ENCODE measurements around the gene MLC1. TPM values are rescaled to one million over a fixed set of nuclear protein-coding genes. Genes with fewer than 3 reads are reported as not detected.

MLC1 gene
- not detected for total RNA-seq
- polyA plus RNA-seq = under 1 TPM in 1 of 3 donors, not detected in 2; under 0.01 TPM
- long read RNA-seq, donor 1 = 0 reads
- long read RNA-seq, donor 2 = 0 reads

GRCh38 chr22:50085211-50085972, at the start of gene MLC1:
Gene MLC1, minus strand, starts transcription at chr22:50085426. Its CDS starts 524 bp downstream, at chr22:50084902.
- intact Hi-C loops (cut with DNase I) = no loop called here
- H3K4me1 ChIP-seq = no peaks in the 10 kb centered on the region
- H3K4me3 ChIP-seq = no peak within 1 kb of the TSS
- no peak within 1 kb of the TSS for H3K27ac ChIP-seq
- WGBS, 3 donors = 62 to 67% (median 66%) methylated on average over 29 of the region's 29 CpGs
- TF ChIP-seq, protein P1, sequence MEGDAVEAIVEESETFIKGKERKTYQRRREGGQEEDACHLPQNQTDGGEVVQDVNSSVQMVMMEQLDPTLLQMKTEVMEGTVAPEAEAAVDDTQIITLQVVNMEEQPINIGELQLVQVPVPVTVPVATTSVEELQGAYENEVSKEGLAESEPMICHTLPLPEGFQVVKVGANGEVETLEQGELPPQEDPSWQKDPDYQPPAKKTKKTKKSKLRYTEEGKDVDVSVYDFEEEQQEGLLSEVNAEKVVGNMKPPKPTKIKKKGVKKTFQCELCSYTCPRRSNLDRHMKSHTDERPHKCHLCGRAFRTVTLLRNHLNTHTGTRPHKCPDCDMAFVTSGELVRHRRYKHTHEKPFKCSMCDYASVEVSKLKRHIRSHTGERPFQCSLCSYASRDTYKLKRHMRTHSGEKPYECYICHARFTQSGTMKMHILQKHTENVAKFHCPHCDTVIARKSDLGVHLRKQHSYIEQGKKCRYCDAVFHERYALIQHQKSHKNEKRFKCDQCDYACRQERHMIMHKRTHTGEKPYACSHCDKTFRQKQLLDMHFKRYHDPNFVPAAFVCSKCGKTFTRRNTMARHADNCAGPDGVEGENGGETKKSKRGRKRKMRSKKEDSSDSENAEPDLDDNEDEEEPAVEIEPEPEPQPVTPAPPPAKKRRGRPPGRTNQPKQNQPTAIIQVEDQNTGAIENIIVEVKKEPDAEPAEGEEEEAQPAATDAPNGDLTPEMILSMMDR (IDR thresholded peaks at IDR 0.05) = no peak
- no peaks in the 10 kb centered on the region for H3K9me3 ChIP-seq
- H3K36me3 ChIP-seq (ENCODE audit: insufficient read depth in 1 of 2, low read depth in 1 of 2) = no peaks in the 10 kb centered on the region
- DNase-seq = no peak
- no peak for ATAC-seq
- peaks cover 0 to 65% (median 15%) of the 10 kb centered on the region in 3 donors for H3K27me3 ChIP-seq (ENCODE audit: insufficient read depth in 3 of 3, low read length in 2 of 3)

GRCh38 chr22:50134481-50134880, 49.3 kb upstream of the MLC1 start:
- DNase-seq = no peak
- intact Hi-C loops (cut with DNase I) = no loop called here
- Histone ChIP-seq H3K9me3 (no peaks in the 10 kb centered on the region), H3K4me1 (no peaks in the 10 kb centered on the region), H3K27me3 (ENCODE audit: insufficient read depth in 3 of 3, low read length in 2 of 3) (peaks cover 0 to 7% (median 6%) of the 10 kb centered on the region in 3 donors), H3K4me3 (no peak overlapping the region), H3K36me3 (ENCODE audit: insufficient read depth in 1 of 2, low read depth in 1 of 2) (no peaks in the 10 kb centered on the region), H3K27ac (no peak overlapping the region)
- 73 to 81% (median 75%) methylated on average over 10 of the region's 10 CpGs for WGBS, 3 donors
- no peak for ATAC-seq
- TF ChIP-seq, protein P1 (IDR thresholded peaks at IDR 0.05) = no peak

- DNase-seq = no peak
- peaks cover 0 to 14% (median 8%) of the 10 kb centered on the region in 3 donors for H3K27me3 ChIP-seq (ENCODE audit: insufficient read depth in 3 of 3, low read length in 2 of 3)
- WGBS, 3 donors = 70 to 83% (median 82%) methylated on average over 4 of the region's 4 CpGs
- H3K4me1 ChIP-seq = no peaks in the 10 kb centered on the region
- TF ChIP-seq, protein P1 (IDR thresholded peaks at IDR 0.05) = no peak
- H3K4me3 ChIP-seq = no peak overlapping the region
- ATAC-seq = no peak
- no peaks in the 10 kb centered on the region for H3K36me3 ChIP-seq (ENCODE audit: insufficient read depth in 1 of 2, low read depth in 1 of 2)
- no peak overlapping the region for H3K27ac ChIP-seq
- H3K9me3 ChIP-seq = no peaks in the 10 kb centered on the region
- intact Hi-C loops (cut with DNase I) = no loop called here
Observed at GRCh38 chr22:50131894-50132293, 46.7 kb upstream of the MLC1 start.

DNA sequence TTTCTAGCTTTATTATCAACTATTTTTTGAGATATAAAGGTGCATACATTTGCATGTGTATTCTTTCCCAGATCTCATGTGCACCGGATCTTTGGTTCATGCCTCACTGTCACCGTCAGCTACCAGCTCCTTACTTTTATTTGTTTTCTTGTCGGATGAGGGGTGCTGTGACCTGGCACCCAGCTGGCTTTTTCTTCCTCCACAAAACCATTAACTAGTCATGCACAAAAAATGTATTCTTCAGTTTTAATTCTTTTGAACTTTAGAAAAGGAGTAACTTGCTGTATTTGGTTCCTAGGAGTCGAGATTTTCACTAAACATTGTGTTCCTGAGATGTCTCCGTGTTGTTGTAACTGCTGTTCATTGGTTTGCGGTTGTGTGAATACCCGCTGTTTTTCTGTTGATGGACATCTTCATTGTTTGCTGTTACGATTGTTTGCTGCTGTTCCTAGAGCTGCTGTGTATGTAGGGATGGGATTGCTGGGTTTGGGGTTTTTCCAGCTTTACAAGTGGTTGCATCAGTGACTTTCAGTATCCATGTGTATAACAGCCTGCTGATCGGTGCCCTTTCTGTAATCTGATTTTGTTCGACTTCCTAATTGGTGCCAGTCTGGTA, 44.0 kb upstream of the MLC1 start:
- ATAC-seq (no peak), DNase-seq (no peak)
- Histone ChIP-seq H3K27me3 (ENCODE audit: insufficient read depth in 3 of 3, low read length in 2 of 3) (peaks cover 0 to 17% (median 8%) of the 10 kb centered on the region in 3 donors), H3K9me3 (no peaks in the 10 kb centered on the region), H3K36me3 (ENCODE audit: insufficient read depth in 1 of 2, low read depth in 1 of 2) (no peaks in the 10 kb centered on the region), H3K27ac (no peak overlapping the region), H3K4me1 (no peaks in the 10 kb centered on the region), H3K4me3 (no peak overlapping the region)
- TF ChIP-seq, protein P1 (IDR thresholded peaks at IDR 0.05) = no peak
- 82 to 85% (median 85%) methylated on average over 10 of the region's 10 CpGs for WGBS, 3 donors
- intact Hi-C loops (cut with DNase I) = no loop called here

Data from psoas muscle (tissue), 8 donors.